ENCODE results near the gene BTBD9. TPM values are rescaled to one million over a fixed set of nuclear protein-coding genes. Genes with fewer than 3 reads are reported as not detected.
A peak's percentile ranks its signal among the peaks of the same experiment; 100 is the strongest.

BTBD9 gene
- total RNA-seq, 1 experiment from 2014 or later, result 8.9 TPM

GRCh38 chr6:38158762-38159350 is 480.9 kb downstream of the BTBD9 start:
- Histone ChIP-seq H2BK5ac (ENCODE audit: insufficient read length, low read length) (no peak overlapping the region), H3K56ac (ENCODE audit: insufficient read length, low read depth, low read length) (no peak overlapping the region), H2AFZ (ENCODE audit: low read length) (no peak overlapping the region), H4K91ac (ENCODE audit: insufficient read length, low read depth, low read length) (no peak overlapping the region), H3K27ac (ENCODE audit: insufficient read length, low read depth, low read length) (no peak overlapping the region), H3K4ac (ENCODE audit: low read depth, low read length) (no peak overlapping the region), H2BK12ac (ENCODE audit: insufficient read length, low read depth, low read length) (no peak overlapping the region), H3K18ac (ENCODE audit: insufficient read length, low read depth, low read length) (no peak overlapping the region), H4K20me1 (ENCODE audit: control insufficient read depth, insufficient read depth, insufficient read length) (no peaks in the 10 kb centered on the region), H3K4me1 (ENCODE audit: insufficient read depth, low read length) (no peaks in the 10 kb centered on the region), H2BK15ac (ENCODE audit: low read depth, low read length) (no peak overlapping the region), H3T11ph (ENCODE audit: low read length) (no peak overlapping the region), H3K27me3 (ENCODE audit: insufficient read depth, low read length) (no peaks in the 10 kb centered on the region), H3K4me2 (ENCODE audit: insufficient read depth, insufficient read length, low read length) (no peak overlapping the region), H2AK5ac (ENCODE audit: insufficient read length, low read length) (no peak overlapping the region), H4K5ac (ENCODE audit: insufficient read length, low read depth, low read length) (no peak overlapping the region), H3K23me2 (ENCODE audit: insufficient read length, low read depth, low read length, poor library complexity, severe bottlenecking) (no peaks in the 10 kb centered on the region), H3K79me2 (ENCODE audit: insufficient read depth, low read length) (no peaks in the 10 kb centered on the region), H3K14ac (ENCODE audit: insufficient read depth, low read length) (no peak overlapping the region), H2BK120ac (ENCODE audit: low read depth, low read length, poor library complexity, severe bottlenecking) (no peak overlapping the region), H2BK20ac (ENCODE audit: low read depth, low read length, poor library complexity, severe bottlenecking) (no peak overlapping the region), H3K9ac (ENCODE audit: extremely low read depth, insufficient read length, low read length) (no peak overlapping the region), H3K23ac (ENCODE audit: insufficient read length, low read depth, low read length) (no peak overlapping the region), H4K8ac (replicated peaks; ENCODE audit: insufficient read length, low read depth, low read length) (no peak overlapping the region), H3K9me3 (ENCODE audit: control insufficient read depth, low read depth, low read length) (no peaks in the 10 kb centered on the region), H3K79me1 (ENCODE audit: insufficient read depth, low read depth, low read length, poor library complexity, severe bottlenecking) (no peaks in the 10 kb centered on the region)
- Mint-ChIP-seq H3K36me3 (ENCODE audit: insufficient read depth in 1 of 3, low read depth in 3 of 3) (peaks cover 0 to 12% (median 4%) of the 10 kb centered on the region in 3 experiments; a peak in 4 of 7 replicates), H3K9me3 (no peaks in the 10 kb centered on the region), H3K27me3 (ENCODE audit: low read depth) (no peaks in the 10 kb centered on the region; the same call in 1 of the 2 replicates), H3K4me1 (peaks cover 1 to 11% of the 10 kb centered on the region in 2 experiments; a peak in 3 of 4 replicates), H3K27ac (peak overlapping the region in 2 of 3 experiments; percentile 4 to 46; a peak in 1 of 7 replicates), H3K4me3 (no peak overlapping the region)
- no peak for DNase-seq
- WGBS (ENCODE audit: extremely low coverage, insufficient read length, low lambda C conversion rate), result no CpG with 5 or more reads among the region's 14 CpGs
- TF ChIP-seq CTCF (conservative IDR thresholded peaks at IDR 0.05), result no peak

All from H9 (cell line).